SK-N-SH treated with all-trans-retinoic acid at 6 μM for 48 hours (cell line): ENCODE results near the gene HOATZ.

Experiments used
- ATAC-seq: fragments of 200-7000 bp; cut with Tn5 transposase; 3 replicates; pipeline ENCODE4 v1.9.1; 2020; ENCODE audit warnings: mild to moderate bottlenecking, moderate library complexity
- ARNTL ChIP-seq: fragments of 450-650 bp; formaldehyde crosslinking; IDR thresholded peaks from 2 replicates; pipeline ENCODE4 v1.5.0; 2020; ENCODE audit warnings: low read depth, mild to moderate bottlenecking, moderate library complexity, borderline replicate concordance
- CSDC2 ChIP-seq: fragments of 250-450 bp; sonication (Bioruptor Pico); IDR thresholded peaks from 2 replicates; pipeline ENCODE4 v1.5.0; 2020; ENCODE audit warnings: mild to moderate bottlenecking, moderate library complexity
- ESRRG ChIP-seq: fragments of 250-450 bp; sonication (Bioruptor Pico); IDR thresholded peaks from 2 replicates; pipeline ENCODE4 v1.6.1; 2021; ENCODE audit warnings: mild to moderate bottlenecking
- GLIS3 ChIP-seq: fragments of 250-450 bp; sonication (Bioruptor Pico); IDR thresholded peaks from 2 replicates; pipeline ENCODE4 v1.5.0; 2020; ENCODE audit warnings: mild to moderate bottlenecking, moderate library complexity
- ISL1 ChIP-seq: fragments of 250-450 bp; sonication (Bioruptor Pico); IDR thresholded peaks from 2 replicates; pipeline ENCODE4 v2.1.2; 2022; ENCODE audit warnings: mild to moderate bottlenecking, moderate library complexity
- OSR1 ChIP-seq: fragments of 250-450 bp; sonication (Bioruptor Pico); IDR thresholded peaks from 2 replicates; pipeline ENCODE4 v1.8.0; 2022; ENCODE audit warnings: moderate library complexity, mild to moderate bottlenecking, inconsistent platforms
- PPARA ChIP-seq: fragments of 250-450 bp; sonication (Bioruptor Pico); IDR thresholded peaks from 2 replicates; pipeline ENCODE4 v1.5.0; 2020; ENCODE audit warnings: mild to moderate bottlenecking, borderline replicate concordance
- RARB ChIP-seq: fragments of 250-450 bp; sonication (Bioruptor Pico); IDR thresholded peaks from 2 replicates; pipeline ENCODE4 v1.8.0; 2021; ENCODE audit warnings: mild to moderate bottlenecking, moderate library complexity
- SNAI2 ChIP-seq: fragments of 250-450 bp; sonication (Bioruptor Pico); IDR thresholded peaks from 2 replicates; pipeline ENCODE4 v1.5.0; 2020; ENCODE audit warnings: mild to moderate bottlenecking, moderate library complexity
- TCF4 ChIP-seq: fragments of 250-450 bp; sonication (Bioruptor Pico); IDR thresholded peaks from 2 replicates; pipeline ENCODE4 v1.8.0; 2021; ENCODE audit warnings: mild to moderate bottlenecking, moderate library complexity, borderline replicate concordance
- TOX ChIP-seq: fragments of 250-450 bp; sonication (Bioruptor Pico); IDR thresholded peaks from 2 replicates; pipeline ENCODE4 v1.8.0; 2021; ENCODE audit warnings: mild to moderate bottlenecking, moderate library complexity, borderline replicate concordance
- ZC3H10 ChIP-seq: fragments of 250-450 bp; sonication (Bioruptor Pico); IDR thresholded peaks from 2 replicates; pipeline ENCODE4 v1.5.1; 2021; ENCODE audit warnings: mild to moderate bottlenecking, moderate library complexity
- ZFP3 ChIP-seq: fragments of 250-450 bp; sonication (Bioruptor Pico); IDR thresholded peaks from 2 replicates; pipeline ENCODE4 v1.5.0; 2020; ENCODE audit warnings: mild to moderate bottlenecking, moderate library complexity
- ZFP30 ChIP-seq: fragments of 450-650 bp; formaldehyde crosslinking; IDR thresholded peaks from 2 replicates; pipeline ENCODE4 v1.5.0; 2022; ENCODE audit warnings: mild to moderate bottlenecking, moderate library complexity
- ZNF565 ChIP-seq: fragments of 450-650 bp; formaldehyde crosslinking; conservative IDR thresholded peaks from 2 replicates; pipeline ENCODE4 v1.5.0; 2020; ENCODE audit warnings: low read depth, mild to moderate bottlenecking, moderate library complexity
- ZNF8 ChIP-seq: fragments of 450-650 bp; formaldehyde crosslinking; IDR thresholded peaks from 2 replicates; pipeline ENCODE4 v1.5.0; 2020; ENCODE audit warnings: mild to moderate bottlenecking, moderate library complexity
- TF ChIP-seq, protein P1 (sequence below): fragments of 250-450 bp; sonication (Bioruptor Pico); IDR thresholded peaks from 2 replicates; pipeline ENCODE4 v1.5.1; 2021; ENCODE audit warnings: mild to moderate bottlenecking, moderate library complexity
- TF ChIP-seq, protein P2 (sequence below): fragments of 250-450 bp; sonication (Bioruptor Pico); IDR thresholded peaks from 2 replicates; pipeline ENCODE4 v1.8.0; 2021; ENCODE audit warnings: low read depth, mild to moderate bottlenecking, moderate library complexity, borderline replicate concordance
- TF ChIP-seq, protein P3 (sequence below): fragments of 250-450 bp; sonication (Bioruptor Pico); IDR thresholded peaks from 2 replicates; pipeline ENCODE4 v1.8.0; 2020; ENCODE audit warnings: mild to moderate bottlenecking, moderate library complexity, borderline replicate concordance
- TF ChIP-seq, protein P4 (sequence below): fragments of 250-450 bp; sonication (Bioruptor Pico); IDR thresholded peaks from 2 replicates; pipeline ENCODE4 v1.5.1; 2020; ENCODE audit warnings: low read depth, mild to moderate bottlenecking, moderate library complexity

The HOATZ gene

DNA sequence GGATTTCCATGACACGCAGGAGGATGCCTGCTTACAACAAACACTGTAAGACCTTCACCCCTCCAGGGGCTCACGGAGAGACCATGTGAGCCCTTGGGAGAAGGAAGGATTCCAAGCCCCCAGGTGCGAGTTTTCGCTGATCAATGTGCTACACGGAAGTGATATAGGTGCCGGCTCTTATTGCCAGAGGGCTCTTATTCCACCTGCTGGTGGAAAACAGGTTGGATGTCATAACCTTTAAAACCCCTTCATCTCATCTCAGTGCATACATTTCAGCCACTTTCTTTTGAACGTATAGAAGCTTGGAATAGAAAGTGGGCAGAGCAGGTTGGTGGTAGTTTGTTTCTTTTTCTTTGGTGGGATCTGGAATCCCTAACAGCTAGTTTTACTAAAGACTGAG lies 51.7 kb downstream of the HOATZ start:
- ATAC-seq = peak; percentile 6
- TF ChIP-seq, protein P1, sequence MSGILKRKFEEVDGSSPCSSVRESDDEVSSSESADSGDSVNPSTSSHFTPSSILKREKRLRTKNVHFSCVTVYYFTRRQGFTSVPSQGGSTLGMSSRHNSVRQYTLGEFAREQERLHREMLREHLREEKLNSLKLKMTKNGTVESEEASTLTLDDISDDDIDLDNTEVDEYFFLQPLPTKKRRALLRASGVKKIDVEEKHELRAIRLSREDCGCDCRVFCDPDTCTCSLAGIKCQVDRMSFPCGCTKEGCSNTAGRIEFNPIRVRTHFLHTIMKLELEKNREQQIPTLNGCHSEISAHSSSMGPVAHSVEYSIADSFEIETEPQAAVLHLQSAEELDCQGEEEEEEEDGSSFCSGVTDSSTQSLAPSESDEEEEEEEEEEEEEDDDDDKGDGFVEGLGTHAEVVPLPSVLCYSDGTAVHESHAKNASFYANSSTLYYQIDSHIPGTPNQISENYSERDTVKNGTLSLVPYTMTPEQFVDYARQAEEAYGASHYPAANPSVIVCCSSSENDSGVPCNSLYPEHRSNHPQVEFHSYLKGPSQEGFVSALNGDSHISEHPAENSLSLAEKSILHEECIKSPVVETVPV (CRISPR knock-in tag) = no peak
- TF ChIP-seq, protein P2, sequence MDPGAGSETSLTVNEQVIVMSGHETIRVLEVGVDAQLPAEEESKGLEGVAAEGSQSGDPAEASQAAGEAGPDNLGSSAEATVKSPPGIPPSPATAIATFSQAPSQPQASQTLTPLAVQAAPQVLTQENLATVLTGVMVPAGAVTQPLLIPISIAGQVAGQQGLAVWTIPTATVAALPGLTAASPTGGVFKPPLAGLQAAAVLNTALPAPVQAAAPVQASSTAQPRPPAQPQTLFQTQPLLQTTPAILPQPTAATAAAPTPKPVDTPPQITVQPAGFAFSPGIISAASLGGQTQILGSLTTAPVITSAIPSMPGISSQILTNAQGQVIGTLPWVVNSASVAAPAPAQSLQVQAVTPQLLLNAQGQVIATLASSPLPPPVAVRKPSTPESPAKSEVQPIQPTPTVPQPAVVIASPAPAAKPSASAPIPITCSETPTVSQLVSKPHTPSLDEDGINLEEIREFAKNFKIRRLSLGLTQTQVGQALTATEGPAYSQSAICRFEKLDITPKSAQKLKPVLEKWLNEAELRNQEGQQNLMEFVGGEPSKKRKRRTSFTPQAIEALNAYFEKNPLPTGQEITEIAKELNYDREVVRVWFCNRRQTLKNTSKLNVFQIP (CRISPR knock-in tag) = no peak
- no peak for TF ChIP-seq ZNF565 (CRISPR knock-in tag)
- TF ChIP-seq RARB (CRISPR knock-in tag) = no peak
- TF ChIP-seq ZC3H10 (CRISPR knock-in tag) = no peak
- TF ChIP-seq, protein P3, sequence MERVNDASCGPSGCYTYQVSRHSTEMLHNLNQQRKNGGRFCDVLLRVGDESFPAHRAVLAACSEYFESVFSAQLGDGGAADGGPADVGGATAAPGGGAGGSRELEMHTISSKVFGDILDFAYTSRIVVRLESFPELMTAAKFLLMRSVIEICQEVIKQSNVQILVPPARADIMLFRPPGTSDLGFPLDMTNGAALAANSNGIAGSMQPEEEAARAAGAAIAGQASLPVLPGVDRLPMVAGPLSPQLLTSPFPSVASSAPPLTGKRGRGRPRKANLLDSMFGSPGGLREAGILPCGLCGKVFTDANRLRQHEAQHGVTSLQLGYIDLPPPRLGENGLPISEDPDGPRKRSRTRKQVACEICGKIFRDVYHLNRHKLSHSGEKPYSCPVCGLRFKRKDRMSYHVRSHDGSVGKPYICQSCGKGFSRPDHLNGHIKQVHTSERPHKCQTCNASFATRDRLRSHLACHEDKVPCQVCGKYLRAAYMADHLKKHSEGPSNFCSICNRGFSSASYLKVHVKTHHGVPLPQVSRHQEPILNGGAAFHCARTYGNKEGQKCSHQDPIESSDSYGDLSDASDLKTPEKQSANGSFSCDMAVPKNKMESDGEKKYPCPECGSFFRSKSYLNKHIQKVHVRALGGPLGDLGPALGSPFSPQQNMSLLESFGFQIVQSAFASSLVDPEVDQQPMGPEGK (CRISPR knock-in tag) = no peak
- TF ChIP-seq ZNF8 (CRISPR knock-in tag) = no peak
- no peak for TF ChIP-seq ISL1 (CRISPR knock-in tag)
- TF ChIP-seq, all 23 proteins: peak for 0

DNA sequence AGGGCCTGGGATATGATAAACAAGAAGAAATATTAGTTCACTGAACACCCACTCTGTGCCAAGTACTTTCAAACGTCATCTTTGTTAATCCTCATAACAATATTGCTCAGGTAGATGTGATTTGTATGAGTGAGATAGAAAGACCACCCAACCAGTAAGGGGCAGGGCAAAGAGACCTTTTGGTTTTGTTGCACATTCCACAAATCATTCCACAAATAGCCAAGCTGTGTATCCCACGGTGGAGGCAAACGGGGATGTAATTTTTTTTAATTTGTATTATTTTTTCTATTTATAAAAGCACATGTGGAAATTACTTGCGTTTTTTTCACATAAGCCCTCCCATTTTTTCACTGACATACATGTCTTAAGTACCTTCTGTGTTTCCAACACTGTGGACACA lies 54.9 kb downstream of the HOATZ start:
- ATAC-seq = no peak
- TF ChIP-seq GLIS3 (CRISPR knock-in tag) = no peak
- TF ChIP-seq, protein P1 (CRISPR knock-in tag) = no peak
- TF ChIP-seq ZFP3 (CRISPR knock-in tag) = no peak
- TF ChIP-seq ZFP30 (CRISPR knock-in tag) = no peak
- no peak for TF ChIP-seq TCF4 (CRISPR knock-in tag)
- TF ChIP-seq, protein P4, sequence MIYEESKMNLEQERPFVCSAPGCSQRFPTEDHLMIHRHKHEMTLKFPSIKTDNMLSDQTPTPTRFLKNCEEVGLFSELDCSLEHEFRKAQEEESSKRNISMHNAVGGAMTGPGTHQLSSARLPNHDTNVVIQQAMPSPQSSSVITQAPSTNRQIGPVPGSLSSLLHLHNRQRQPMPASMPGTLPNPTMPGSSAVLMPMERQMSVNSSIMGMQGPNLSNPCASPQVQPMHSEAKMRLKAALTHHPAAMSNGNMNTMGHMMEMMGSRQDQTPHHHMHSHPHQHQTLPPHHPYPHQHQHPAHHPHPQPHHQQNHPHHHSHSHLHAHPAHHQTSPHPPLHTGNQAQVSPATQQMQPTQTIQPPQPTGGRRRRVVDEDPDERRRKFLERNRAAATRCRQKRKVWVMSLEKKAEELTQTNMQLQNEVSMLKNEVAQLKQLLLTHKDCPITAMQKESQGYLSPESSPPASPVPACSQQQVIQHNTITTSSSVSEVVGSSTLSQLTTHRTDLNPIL (CRISPR knock-in tag) = no peak
- TF ChIP-seq PPARA = no peak
- TF ChIP-seq CSDC2 (CRISPR knock-in tag) = no peak
- TF ChIP-seq ARNTL (CRISPR knock-in tag) = no peak
- TF ChIP-seq OSR1 = no peak
- TF ChIP-seq SNAI2 (CRISPR knock-in tag) = no peak
- no peak for TF ChIP-seq ISL1 (CRISPR knock-in tag)
- TF ChIP-seq ZNF8 (CRISPR knock-in tag) = no peak
- TF ChIP-seq, protein P3 (CRISPR knock-in tag) = no peak
- TF ChIP-seq ESRRG (CRISPR knock-in tag) = no peak
- TF ChIP-seq, protein P2 (CRISPR knock-in tag) = no peak
- no peak for TF ChIP-seq TOX (CRISPR knock-in tag)
